ENCODE measurements around the gene CCDC97. TPM values are rescaled to one million over a fixed set of nuclear protein-coding genes. Genes with fewer than 3 reads are reported as not detected.
A peak's percentile ranks its signal among the peaks of the same experiment; 100 is the strongest.
"Not testable (repeated sequence)": the region's sequence is repeated elsewhere in the genome, so short reads cannot be mapped to it uniquely, and the experiment has no call there.

The CCDC97 gene
- total RNA-seq, 1 donor from 2014 or later, result 31.9 TPM

GRCh38 chr19:41366089-41366488, 56.1 kb downstream of the CCDC97 start:
- no peak for TF ChIP-seq CTCF (IDR thresholded peaks at IDR 0.05)
- Histone ChIP-seq H3K9me3 (no peaks in the 10 kb centered on the region), H3K4me3 (no peak overlapping the region), H3K4me1 (peaks cover 19% of the 10 kb centered on the region), H3K36me3 (no peaks in the 10 kb centered on the region), H3K27ac (no peak overlapping the region), H3K27me3 (no peaks in the 10 kb centered on the region)
- ATAC-seq (no peak), DNase-seq (no peak)
- intact Hi-C loops (cut with DNase I), result no loop called here

GRCh38 chr19:41367848-41368301, 57.9 kb downstream of the CCDC97 start:
- intact Hi-C loops (cut with DNase I), result no loop called here

GRCh38 chr19:41369769-41370168, 59.8 kb downstream of the CCDC97 start:
- Histone ChIP-seq H3K27me3 (no peaks in the 10 kb centered on the region), H3K27ac (no peak overlapping the region), H3K9me3 (no peaks in the 10 kb centered on the region), H3K36me3 (no peaks in the 10 kb centered on the region), H3K4me1 (peaks cover 25% of the 10 kb centered on the region), H3K4me3 (no peak overlapping the region)
- ATAC-seq (no peak), DNase-seq (no peak)
- intact Hi-C loops (cut with DNase I), result no loop called here
- no peak for TF ChIP-seq CTCF (IDR thresholded peaks at IDR 0.05)

More at GRCh38 chr19:41367848-41368301, 57.9 kb downstream of the CCDC97 start:
- Histone ChIP-seq H3K9me3 (no peaks in the 10 kb centered on the region), H3K27me3 (no peaks in the 10 kb centered on the region), H3K4me1 (peaks cover 19% of the 10 kb centered on the region), H3K27ac (peak overlapping the region; percentile 40), H3K36me3 (no peaks in the 10 kb centered on the region), H3K4me3 (no peak overlapping the region)
- ATAC-seq (no peak), DNase-seq (no peak)
- TF ChIP-seq CTCF (IDR thresholded peaks at IDR 0.05), result no peak

- DNase-seq; intact Hi-C loops (cut with DNase I); H3K4me3 ChIP-seq; H3K9me3 ChIP-seq; H3K27me3 ChIP-seq; ATAC-seq; H3K36me3 ChIP-seq; H3K27ac ChIP-seq: not testable (repeated sequence)
- H3K4me1 ChIP-seq, result peaks cover 26% of the 10 kb centered on the region
Observed at GRCh38 chr19:41371119-41371518, 61.1 kb downstream of the CCDC97 start.

- Histone ChIP-seq H3K27ac (no peak overlapping the region), H3K9me3 (no peaks in the 10 kb centered on the region), H3K36me3 (no peaks in the 10 kb centered on the region), H3K27me3 (no peaks in the 10 kb centered on the region), H3K4me3 (no peak overlapping the region), H3K4me1 (peaks cover 26% of the 10 kb centered on the region)
- ATAC-seq (no peak), DNase-seq (no peak)
- TF ChIP-seq CTCF (IDR thresholded peaks at IDR 0.05), result no peak
- intact Hi-C loops (cut with DNase I), result no loop called here
Observed at GRCh38 chr19:41371541-41371940, 61.6 kb downstream of the CCDC97 start.

- H3K4me3 ChIP-seq, result no peak overlapping the region
- H3K27me3 ChIP-seq, result no peaks in the 10 kb centered on the region
- H3K27ac ChIP-seq, result no peak overlapping the region
- DNase-seq, result no peak
- ATAC-seq, result no peak
- TF ChIP-seq CTCF (IDR thresholded peaks at IDR 0.05), result no peak
- no peaks in the 10 kb centered on the region for H3K36me3 ChIP-seq
- intact Hi-C loops (cut with DNase I), result no loop called here
- peaks cover 22% of the 10 kb centered on the region for H3K4me1 ChIP-seq
- no peaks in the 10 kb centered on the region for H3K9me3 ChIP-seq
Observed at GRCh38 chr19:41372501-41372900, 62.5 kb downstream of the CCDC97 start.
